Hypothalamus (tissue), 51 donors: Measurements from ENCODE around the gene PLAAT1.

Experiments
- DNase-seq, 51 donors: peaks; one replicate each; lab custom pipeline; 2025; lab: John Stamatoyannopoulos, UW

PLAAT1 gene

DNA sequence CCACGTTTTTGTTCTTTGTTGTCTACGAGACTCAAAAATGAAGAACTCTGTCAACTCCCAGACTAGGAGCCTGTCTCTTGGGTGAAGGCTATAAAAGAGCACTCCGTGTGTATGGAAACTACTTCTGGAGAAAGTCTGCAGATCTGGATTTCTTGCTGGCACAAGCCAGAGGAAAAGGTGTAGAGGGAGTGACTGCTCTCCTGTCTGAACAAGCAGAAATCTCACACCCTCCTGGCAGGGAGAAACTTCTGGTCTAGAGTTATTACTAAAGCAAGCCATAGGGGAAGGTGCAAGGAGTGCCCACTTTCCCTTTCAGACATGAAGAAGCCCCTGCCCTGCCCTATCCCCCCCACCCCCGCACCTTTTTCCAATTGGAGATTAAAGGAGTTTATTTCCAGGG lies 9.5 kb downstream of the PLAAT1 start:
- no peak for DNase-seq

DNA sequence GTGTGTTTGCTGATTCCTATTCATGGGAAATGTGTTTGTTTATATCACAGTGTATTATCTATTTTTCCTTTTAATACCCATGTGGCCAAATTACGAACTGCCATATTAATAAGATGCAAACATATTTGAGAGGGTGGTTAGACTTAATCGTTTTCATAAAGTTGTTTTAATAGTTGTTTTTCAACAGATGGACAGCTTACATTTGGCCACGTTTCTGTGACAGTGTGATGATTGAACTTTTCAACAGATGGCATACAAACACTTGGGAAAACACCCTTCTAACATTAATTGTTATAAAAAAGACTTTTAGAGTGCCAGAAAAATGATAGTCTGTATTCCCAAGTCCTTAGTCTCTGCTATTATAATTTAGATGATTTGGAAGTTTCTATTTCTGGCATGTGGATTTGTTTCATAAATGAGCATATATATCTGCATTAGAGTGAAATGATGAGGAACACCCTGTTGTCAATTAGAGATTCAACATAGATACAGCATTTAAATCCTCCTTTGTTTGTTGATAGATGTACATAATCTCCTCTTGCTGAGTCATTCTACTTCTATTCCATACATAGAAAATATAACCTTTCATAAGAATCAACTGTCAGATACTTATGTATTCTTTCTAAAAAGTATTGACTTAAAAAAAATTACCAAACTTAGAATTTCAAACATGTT lies 13.1 kb downstream of the PLAAT1 start:
- DNase-seq = no peak

DNA sequence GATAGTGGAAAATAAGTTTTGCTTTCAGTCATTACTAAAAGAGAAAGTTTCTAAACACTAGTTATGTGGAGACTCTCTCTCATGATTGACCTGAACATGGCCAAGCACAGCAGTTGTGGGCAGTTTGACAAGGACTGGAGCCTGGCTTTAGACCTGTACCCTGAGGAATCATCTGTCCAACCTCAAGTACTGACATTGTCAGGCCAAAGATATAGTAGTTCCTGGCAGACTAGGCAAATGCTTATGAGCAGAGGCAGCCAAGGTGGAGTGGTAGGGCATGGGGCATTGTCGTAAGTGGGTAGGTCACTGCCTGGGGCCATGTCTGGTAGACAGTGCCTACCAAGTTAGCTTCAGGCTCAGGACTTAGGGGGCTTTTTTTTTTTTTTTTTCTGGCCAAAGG lies 20.9 kb downstream of the PLAAT1 start:
- no peak for DNase-seq

DNA sequence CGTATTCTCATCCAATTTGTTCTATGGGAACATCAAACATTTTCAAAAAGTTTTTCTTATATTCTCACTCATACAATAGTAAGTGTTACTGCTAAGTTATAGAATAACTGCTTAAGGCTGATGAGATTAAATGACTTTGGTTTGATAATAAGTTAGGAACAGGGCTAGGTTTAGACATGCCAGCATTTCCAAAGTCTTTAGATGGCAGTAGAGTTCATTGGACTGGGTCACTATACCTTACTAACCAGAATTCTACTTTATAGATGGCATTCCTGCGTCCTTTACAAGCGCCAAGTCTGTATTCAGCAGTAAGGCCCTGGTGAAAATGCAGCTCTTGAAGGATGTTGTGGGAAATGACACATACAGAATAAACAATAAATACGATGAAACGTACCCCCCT lies 21.7 kb downstream of the PLAAT1 start:
- no peak for DNase-seq

DNA sequence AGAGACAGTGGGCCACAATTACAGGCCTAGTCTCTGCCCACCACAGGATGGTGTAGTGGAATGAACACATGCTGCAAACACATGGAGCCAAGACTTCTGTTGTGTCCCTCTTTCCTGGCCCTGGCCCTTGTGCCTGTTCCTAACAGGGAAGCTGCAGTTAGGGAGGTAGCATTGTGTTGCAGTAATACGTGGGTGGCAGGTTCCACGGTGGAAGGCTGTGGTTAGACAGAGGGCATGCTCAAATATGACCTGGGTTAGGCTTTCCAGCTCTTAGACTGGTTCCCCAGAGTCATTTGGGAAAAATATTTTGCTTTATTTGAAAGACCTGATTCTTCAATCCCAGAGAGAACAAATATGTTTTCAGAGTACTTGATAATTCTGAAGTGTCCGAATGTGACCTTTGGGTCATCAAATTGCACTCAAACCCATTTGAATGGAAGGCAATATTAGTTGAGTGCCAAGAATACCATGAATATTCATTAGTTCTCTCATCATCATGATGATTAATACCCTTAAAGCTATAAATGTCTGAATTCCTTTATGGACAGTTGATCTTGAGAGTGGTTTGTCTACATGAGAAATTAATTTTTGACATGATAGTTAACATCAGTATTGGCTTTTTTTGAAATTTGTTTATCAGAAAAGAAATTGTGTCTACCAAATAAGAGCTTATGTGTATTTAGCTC lies 28.5 kb downstream of the PLAAT1 start:
- DNase-seq = no peak

DNA sequence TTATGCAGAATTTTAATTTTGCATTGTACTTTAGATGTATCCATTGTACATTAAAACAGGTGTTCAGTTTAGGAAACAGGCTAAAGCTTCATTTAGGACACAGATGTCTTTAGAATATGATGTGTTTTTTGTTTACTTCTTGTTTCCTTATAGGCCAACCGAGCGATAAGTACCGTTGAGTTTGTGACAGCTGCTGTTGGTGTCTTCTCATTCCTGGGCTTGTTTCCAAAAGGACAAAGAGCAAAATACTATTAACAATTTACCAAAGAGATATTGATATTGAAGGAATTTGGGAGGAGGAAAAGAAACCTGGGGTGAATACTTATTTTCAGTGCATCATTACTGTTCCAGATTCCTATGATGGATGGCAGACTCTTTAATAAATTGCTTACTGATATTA lies 29.4 kb downstream of the PLAAT1 start:
- no peak for DNase-seq

DNA sequence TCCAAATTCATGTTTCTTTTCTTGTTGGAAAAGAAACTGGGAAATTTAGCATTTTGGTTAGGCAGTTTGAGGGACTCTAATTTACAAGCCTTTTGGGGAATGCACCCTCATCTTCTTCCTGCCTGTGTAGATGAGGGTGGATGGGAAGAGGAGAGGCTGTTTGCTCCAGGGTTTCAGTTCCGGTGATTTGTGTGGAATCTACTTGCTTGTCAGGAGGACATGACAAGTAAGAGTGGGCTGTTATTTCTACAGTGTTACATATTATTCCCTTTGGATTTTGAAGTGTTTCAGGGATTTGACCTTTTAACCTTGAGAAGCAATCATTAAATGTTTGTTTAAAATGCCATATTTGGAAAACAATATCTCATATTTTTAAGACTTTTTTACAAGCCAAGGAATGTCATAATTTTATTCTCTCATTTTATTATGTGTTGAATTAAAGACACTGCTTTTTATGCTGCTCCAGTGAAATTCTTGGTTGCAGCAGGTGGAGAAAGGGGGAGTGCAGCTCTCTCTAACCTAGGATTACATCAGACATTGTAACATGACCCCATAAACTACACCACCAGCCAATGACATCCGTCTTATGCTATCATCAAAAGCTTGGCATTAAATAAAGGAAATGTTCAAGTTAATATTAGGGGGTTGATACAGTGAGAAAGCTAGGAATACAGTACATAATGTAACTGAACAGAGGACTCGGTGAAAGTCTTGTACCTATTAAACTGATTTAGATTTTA lies 30.2 kb downstream of the PLAAT1 start:
- no peak for DNase-seq

DNA sequence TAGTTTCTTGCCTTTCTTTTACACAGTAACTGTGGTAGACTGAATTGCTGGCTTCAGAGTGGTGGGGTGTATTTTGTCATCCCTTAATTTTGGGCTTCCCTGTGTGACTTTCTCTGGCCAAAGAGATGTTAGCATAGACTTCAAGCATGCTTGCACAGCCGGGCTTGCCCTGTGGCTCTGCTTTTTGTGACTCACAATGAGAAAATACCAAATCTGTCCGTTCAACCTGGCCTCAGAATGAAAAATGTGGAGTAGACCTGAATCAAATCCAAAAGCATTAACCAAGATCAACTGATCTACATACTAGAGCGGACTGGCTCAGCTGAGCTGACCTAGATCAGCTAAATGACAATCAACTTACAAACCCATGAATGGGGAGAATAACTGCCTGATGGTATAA lies 51.4 kb downstream of the PLAAT1 start:
- DNase-seq = no peak

DNA sequence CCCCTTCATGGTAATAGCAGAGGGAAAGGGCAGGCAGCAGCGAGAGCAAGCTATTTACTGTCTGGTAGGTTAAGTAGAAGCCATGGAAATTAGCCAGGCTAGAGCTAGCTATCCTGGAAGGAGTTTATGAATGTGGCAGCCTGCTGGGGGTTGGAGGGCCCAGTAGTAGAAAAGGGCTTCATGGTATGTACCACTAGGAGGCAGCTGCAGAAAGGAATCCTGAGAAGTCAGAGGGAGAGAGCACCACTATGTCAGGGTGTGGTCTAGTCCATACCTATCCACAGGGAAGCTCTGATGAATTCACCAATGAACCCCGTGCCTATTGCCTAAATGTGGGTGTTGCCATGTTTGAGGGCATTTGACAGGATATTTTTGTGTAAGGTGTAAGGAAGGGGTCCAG lies 55.0 kb downstream of the PLAAT1 start:
- DNase-seq = no peak

DNA sequence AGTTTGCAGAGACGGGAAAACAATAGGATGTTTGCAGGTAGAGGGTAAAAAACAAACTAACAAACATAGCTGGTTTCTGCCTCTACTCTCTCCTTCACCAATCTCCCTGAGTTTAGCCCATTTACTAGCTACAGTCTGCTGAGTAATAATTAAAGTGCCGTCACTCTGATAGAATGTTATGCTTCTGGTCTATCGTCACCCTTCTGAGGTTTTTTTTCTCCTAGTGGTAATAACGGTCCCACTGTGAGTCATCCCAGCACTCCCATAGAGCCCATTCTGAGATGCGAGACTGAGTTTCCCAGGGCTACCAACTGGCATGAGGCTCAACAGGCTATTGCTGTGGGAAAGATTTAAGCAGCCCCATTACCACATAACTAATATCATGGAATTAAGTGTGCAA lies 56.4 kb downstream of the PLAAT1 start:
- DNase-seq = no peak

DNA sequence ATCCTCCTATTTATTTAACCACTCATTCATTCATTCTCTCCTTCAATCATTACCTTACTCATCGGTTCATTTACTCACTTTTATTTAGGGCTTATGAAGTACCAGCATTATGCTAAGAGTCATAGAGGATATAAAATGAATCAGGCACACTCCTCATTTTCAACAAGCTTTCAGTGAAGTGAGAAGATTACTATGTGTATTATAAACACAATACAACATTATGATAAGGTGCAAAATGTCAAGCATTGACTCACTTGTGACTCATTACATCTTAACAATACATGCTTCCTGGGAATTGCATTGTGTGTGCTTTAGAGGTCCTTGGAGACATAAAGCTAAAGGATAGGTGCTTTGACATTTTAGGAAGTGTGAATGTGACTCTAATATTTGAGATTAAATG lies 60.4 kb downstream of the PLAAT1 start:
- DNase-seq = no peak

DNA sequence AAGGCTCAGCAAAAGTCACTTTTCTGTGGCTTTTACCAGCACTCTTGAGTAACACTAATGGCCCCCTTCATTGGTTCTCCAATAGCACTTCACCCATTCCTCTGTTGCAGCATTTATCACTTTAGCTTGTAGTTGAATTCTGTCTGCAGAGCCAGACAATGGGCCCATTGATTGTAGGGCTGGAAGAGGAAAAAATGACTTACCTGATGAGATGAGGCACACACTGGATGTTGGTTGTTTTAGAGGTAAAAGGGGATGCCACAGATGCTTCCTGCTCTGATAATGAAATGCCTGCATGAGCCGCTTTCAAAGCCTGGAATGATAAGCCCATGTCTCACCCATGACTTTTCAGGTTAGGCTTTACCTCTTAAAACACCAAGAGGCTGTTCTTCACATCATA lies 64.3 kb downstream of the PLAAT1 start:
- DNase-seq = no peak

DNA sequence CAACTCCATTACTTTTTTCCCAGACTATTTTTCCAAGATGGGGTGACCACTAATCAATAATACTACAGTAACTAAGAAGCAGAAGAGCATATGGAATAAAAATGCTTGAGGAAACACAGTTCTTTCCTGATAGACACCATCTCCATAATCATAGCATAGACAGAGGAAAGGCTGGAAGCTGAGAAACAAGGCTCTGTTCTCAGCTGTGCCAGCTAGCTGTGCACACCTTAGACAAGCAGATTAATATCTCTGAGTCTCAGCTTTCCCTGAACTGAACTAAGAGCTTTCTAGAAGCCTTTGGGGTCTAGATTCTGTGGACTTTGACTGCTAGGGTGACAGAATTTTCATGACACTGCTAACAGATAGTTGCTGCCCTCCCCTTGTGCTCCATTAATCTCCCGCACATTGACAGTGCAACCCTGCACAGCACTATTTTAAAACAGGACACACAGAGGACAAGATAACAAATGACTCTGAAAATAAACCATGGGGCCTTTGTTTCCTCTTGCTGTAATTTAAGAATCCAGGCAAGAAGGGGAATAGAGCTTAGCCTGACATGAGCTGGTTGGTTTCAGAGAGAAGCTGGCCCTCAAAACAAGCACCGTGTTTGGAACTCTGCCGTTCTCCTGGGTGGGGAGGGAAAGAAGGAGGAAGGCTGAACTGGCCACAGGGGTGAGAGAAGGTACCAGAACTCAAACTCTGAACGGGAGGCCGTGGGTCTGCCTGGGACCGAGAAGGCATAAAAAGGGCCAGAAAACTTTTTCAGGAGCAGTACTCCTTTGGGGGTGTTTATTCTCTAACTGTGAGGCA lies 70.1 kb downstream of the PLAAT1 start:
- DNase-seq = no peak

DNA sequence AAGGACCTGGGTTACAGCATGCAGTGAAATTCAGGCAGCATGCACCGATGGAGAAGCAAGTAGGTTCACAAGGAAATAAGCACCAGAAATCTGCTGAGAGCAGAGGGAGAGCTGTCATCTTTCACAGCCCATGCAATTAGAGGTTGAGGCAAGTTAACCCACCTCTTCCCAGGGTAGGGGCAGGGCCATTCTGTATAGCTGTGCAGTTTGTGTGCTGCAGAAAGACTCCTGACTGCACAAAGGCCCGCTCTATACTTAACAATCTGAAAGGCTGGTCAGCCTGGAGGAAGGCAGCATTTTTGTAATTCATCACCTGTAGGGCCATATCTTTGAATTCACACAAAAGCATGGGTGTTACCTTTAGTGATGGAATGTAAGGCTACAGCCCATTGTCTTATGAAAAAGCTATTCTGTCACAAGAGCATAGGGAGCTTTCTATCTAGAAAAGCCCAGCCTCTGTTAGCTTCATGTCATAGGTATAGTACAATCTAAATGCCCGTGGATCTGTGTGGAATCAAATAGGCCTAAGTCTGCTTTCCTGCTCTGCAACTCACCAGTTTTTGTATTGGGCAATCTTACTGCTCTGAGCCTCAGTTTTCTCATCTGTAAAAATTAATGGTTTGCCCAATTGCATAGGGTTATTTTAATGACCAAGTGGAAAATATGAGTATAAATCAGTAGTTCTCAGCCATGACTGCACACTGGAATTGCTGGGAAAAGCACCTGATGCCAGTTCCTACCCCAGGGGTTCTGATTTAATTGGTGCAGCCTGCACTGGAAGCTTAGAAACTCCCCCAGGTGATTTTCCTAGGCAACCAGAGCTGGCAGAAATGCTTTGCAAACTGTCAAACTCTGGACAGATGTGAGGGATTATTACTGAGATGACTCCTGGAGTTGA lies 72.3 kb downstream of the PLAAT1 start:
- no peak for DNase-seq

DNA sequence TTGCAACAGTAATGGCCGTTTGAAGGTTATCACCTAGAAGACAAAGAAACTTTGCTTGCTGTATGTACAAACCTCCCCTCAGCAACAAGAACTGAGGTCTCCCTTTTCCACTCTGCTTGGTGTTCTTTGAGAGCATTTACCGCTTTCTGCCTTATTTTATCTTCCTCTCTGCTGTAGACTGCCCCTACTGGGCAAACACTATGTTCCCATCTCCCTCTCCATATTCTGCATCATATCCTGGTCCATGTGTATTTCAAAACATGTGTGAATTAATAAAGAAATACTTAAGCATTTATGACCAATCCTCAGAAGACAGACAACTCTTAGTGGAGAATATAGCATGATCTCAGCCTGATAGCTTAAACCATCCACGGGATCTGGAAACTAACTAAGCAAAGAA lies 73.1 kb downstream of the PLAAT1 start:
- DNase-seq = no peak

DNA sequence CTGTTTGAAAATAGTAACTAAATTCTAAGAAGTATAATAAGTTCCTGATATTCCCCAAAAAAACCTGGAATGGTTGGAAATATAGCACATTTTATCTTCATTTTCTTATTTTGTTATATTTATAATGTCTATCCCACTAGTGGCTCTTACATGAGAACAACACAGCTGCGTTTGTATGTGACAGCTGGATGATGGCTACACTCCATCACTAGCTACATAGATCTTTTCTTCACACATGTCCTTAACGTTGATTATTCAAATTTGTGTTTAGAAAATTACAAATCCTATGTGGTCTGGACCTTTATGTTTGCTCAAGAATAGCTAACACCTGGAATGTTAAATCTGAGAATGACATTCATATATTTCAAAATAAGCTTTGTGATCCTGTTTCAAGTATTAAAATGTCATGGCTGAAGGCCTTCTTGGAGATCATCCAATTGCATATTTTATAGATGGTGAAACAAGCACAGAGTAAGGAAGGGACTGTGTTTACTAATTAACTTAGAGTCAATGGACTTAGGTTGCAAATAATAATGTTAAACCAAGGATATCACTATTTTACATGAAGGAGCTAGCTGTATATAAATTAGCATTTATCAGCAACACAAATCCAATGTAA lies 76.8 kb downstream of the PLAAT1 start:
- DNase-seq = no peak
